HG02763 (cell line): ENCODE data around the gene ARHGAP19.

Experiments
- ATAC-seq: cut with Tn5 transposase; IDR thresholded peaks from one replicate; pipeline ENCODE4 v1.9.1; 2021; ENCODE audit warnings: mild to moderate bottlenecking, moderate library complexity; ENCODE audit not compliant: unreplicated experiment

The ARHGAP19 gene

GRCh38 chr10:97197030-97197500 is 95.4 kb downstream of the ARHGAP19 start:
- no peak for ATAC-seq

- peak; percentile 66 for ATAC-seq
Measured at GRCh38 chr10:97196223-97197029, 96.0 kb downstream of the ARHGAP19 start.

- ATAC-seq: no peak
Measured at GRCh38 chr10:97195706-97196222, 96.7 kb downstream of the ARHGAP19 start.

- ATAC-seq: no peak
Measured at GRCh38 chr10:97192952-97193435, 99.4 kb downstream of the ARHGAP19 start.

GRCh38 chr10:97190450-97190849 is 102.0 kb downstream of the ARHGAP19 start:
- ATAC-seq: no peak

GRCh38 chr10:97188261-97188711 is 104.2 kb downstream of the ARHGAP19 start:
- no peak for ATAC-seq

GRCh38 chr10:97186911-97187310 is 105.5 kb downstream of the ARHGAP19 start:
- ATAC-seq: no peak

- ATAC-seq: no peak
Measured at GRCh38 chr10:97185326-97186058, 106.9 kb downstream of the ARHGAP19 start, which contains the start of gene SLIT1. SLIT1 (minus strand) TSS chr10:97185959; CDS start chr10:97185674, 285 bp downstream.

GRCh38 chr10:97184971-97185325 is 107.5 kb downstream of the ARHGAP19 start:
- ATAC-seq: no peak

GRCh38 chr10:97183314-97183713 is 109.1 kb downstream of the ARHGAP19 start:
- ATAC-seq: no peak

- no peak for ATAC-seq
Measured at GRCh38 chr10:97182288-97182990, 110.0 kb downstream of the ARHGAP19 start.

GRCh38 chr10:97180986-97181385 is 111.5 kb downstream of the ARHGAP19 start:
- no peak for ATAC-seq

GRCh38 chr10:97180363-97180755 is 112.1 kb downstream of the ARHGAP19 start:
- no peak for ATAC-seq

GRCh38 chr10:97179731-97180362 is 112.6 kb downstream of the ARHGAP19 start:
- ATAC-seq: no peak

- ATAC-seq: no peak
Measured at GRCh38 chr10:97179311-97179710, 113.1 kb downstream of the ARHGAP19 start.

GRCh38 chr10:97178074-97178473 is 114.4 kb downstream of the ARHGAP19 start:
- ATAC-seq: no peak

GRCh38 chr10:97176226-97176625 is 116.2 kb downstream of the ARHGAP19 start:
- no peak for ATAC-seq

- no peak for ATAC-seq
Measured at GRCh38 chr10:97175586-97175985, 116.9 kb downstream of the ARHGAP19 start.

GRCh38 chr10:97174941-97175340 is 117.5 kb downstream of the ARHGAP19 start:
- ATAC-seq: no peak

GRCh38 chr10:97174276-97174775 is 118.1 kb downstream of the ARHGAP19 start:
- ATAC-seq: no peak
